HG03097 (cell line): Measurements from ENCODE around the gene FBXO44.

ENCODE experiments used
- ATAC-seq: cut with Tn5 transposase; IDR thresholded peaks from one replicate; pipeline ENCODE4 v1.9.1; 2021; ENCODE audit not compliant: unreplicated experiment, low FRiP score

FBXO44 gene

DNA sequence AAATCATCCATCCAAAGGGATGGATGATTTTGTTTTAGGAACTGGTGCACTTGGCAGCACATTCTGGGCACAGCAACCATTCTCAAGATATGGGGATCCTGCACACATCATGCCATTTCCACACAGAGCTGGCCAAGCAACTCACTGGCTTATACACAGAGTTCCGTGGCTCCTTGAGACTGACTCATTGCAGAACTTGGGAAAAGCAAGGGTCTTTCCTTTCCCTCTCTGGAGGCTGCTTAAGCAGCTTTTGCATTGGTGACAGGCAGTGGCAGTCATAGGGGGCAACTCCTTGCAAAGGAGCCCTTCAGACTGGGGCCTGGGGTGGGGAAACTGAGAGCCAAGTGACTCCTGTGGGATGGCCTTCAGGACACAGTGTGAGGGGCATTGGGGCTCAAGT, 28.1 kb downstream of the FBXO44 start:
- ATAC-seq = no peak

DNA sequence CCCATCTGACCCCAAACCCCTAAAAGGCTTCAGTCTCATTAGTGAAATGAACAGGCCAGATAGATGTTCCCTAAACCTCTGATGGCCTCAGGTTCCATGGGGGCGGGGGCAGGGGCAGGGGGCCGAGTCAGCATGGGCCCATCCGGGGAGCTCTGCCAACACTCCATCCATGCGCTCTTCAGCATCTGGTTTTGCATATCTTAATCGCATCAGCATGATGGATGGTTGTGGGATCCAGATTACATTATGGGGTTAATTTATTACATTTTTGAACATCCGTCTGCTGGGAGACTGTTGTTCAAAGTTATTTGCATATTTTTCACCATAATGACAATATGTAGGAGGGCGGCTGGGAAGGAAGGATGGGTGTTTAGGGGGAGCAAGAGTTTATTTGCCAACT, 29.4 kb downstream of the FBXO44 start:
- ATAC-seq = no peak

DNA sequence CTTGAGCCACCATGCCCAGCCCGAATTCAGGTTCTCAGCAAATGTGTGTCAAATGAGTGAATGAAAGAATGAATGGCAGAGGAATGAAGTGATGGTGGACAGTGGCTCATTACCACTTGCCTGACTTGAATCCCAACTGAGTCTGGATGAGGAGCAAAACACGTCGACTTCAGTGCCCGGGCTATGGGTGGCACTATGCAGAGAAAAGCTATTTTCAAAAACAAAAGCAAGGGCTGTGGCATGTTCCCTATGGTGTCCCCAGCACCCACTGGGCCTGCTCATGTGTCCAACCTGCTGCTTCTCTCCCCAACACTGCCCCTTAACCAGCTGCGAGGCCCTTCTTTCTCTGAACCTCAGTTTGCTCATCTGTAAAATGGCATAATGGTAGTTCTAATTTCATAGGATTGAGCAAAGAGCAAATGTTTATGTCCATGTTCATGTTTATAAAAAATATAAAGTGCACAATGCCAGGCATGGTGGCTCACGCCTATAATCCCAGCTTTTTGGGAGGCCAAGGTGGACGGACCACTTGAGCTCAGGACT, 30.6 kb downstream of the FBXO44 start:
- no peak for ATAC-seq

DNA sequence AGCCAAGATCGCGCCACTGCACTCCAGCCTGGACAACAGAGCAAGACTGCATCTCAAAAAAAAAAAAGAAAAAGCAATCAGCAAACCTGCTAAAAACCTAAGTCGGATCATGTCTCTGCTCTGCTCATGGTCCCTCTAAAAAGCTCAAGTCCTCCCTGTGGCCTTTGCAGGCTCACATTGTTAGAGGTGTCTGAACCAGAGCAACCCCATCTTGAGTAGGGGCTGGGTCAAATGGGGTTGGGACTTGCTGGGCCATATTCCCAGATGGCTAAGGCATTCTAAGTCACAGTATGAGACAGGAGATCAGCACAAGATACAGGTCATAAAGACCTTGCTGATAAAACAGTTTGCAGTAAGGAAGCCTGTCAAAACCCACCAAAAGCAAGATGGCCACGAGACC, 33.8 kb downstream of the FBXO44 start:
- ATAC-seq = no peak

DNA sequence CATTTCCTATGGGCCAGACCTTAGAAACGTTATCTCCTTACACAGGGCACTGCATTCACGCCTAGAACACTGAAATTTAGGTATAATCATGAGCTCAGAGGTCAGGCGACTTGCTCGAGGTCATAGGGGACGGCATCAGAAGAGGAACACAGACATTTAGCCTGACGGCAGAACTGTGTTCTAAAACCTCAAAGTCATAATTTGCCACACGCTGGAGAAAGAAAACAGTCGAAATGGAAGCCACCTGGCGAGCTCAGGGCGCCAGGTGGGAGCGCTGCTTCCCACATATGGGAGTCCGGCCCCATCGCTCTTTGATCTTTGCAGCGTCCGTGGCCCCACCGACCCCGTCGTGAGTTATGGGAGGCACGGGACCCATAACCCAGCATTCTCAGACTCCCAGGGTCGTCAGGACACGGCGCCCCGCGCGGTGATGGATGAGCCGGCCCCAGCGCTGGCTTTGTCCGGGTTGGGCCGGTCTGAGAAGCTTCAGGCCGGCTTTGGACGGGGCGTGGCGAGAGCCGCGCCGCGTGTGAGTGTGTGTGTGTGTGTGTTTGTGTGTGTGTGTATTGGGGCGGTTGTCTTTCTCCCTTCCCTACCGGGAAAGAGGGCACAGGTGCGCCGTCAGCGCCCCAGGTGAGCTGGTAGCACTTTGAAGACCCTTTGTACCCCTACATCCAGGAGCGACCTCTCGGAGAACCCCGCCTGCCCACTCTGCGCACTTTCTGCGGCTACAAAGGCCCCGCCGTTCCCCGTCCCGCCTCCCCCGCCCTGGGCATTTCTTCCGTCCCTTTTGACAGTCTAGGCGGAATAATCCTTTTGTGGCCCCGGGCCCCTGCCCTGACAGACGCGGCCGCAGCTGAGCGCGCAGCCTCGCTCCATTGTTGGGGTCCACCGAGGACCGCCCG, 36.0 kb downstream of the FBXO44 start:
- ATAC-seq = no peak

DNA sequence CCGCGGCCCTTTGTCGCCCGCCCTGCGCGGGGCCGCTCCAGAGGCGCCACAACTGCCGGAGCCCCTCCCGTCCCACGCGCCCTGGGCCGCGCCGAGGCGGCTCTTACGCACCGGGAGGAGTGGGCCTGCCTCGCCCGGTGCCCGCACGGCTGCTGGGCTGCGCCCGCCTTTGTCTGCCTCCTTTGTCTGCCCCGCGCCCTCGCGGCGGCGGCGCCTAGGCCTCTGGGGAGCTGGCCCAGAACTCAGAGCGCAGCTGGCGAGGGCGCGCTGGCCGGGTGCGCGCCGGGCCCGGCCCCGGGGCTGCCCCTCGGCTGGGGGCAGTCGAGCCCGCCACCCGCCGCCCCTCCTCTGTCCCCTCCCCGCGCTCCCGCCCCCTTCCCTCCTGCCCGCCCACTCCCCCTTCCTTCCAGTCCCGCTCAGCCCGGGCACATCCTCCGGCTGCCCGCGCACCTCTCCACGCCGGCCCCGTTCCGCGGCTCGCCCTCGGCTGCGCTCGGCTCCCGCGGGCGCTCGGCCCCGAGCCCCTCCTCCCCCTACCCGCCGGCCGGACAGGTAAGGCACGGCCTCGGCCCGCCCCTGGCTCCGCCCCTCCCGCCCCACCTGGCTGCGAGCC, 36.7 kb downstream of the FBXO44 start, which contains the start of gene DRAXIN:
DRAXIN (plus strand) TSS at position 409 of the 613 bp plus-strand sequence. CDS start 14,549 bp downstream, outside the sequence.
- no peak for ATAC-seq

DNA sequence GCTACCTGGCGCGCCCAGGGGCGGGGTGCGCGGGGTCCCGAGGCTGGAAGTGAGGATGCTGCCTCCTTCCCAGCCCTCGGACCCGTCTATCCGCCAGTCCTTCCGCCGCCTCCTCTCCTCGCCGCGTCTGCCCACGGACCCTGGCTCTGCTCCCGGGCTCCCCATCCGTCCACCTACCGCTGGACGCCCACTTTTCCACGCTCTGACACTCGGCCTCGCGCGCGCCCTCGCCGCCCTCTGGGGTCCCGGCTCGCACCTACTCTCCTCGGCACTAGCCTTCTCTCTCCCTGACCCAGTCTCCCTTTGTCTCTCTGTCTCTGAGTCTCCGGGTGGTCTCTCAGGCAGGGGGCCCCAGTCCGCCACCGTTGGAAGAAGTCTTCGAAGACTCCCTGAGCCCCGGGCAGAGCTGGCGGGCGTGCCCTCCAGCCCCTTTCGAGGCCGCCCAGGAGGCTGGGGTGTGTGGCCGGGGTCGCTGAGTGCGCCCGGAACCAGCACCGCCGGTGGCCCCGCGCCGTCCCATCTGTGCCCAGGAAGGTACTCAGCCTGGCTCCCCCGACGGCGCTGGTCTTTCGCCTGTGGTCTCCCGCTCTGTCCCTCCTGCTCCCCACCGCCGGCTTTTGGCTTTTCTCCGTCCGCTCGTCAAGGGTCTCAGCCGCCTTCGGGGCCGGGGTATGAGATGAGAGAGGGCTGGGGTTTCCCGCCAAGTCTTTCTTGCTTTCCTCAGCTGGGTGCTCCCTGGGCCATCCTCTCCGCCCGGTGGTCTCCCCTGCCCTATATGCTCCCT, 37.4 kb downstream of the FBXO44 start:
- no peak for ATAC-seq

DNA sequence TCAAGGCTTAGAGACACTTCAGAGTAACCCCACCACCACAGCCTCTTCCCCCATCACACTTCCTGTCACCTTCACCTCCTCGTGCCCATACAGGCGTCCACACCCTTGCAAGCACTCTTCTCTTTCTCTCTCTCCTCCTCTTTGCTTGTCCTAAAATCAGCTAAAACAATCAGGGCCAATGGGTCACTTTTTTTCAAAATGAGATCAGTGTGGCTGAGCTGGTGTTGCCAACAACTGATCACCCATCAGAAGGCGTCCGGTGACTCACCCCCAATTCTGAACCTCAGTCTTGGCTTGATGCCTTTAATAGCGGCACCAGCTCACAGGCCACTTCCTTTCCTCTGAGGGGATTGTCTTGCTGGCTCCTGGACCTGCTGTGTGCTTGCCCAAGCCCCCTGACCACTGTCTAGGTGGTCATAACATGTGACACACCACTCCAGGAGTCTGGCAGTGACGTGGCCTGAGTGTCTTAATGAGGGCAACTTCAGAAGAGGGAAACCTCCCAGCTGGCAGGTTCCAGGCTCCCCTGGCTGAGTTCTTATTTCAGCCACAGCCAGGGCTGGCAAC, 38.4 kb downstream of the FBXO44 start:
- ATAC-seq = no peak

DNA sequence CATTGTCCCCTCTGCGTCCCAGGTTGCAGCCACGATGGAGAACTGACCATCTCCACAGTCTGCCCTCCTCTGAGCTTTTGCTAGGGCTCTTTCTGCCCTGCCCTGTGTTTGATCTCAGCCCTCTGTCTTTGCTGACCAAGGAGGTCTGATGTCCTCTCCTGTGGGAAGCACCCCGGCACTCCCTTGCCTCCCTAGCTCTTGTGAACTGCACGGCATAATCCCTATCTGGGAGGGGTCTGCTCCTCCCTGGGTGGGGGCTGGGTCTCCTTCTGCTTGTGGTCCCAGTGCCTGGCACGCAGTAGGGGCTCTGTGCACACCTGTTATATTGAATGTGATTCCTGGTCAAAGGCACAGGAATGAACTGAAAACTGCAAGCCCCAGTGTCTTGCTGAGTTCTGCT, 39.2 kb downstream of the FBXO44 start:
- ATAC-seq = no peak

DNA sequence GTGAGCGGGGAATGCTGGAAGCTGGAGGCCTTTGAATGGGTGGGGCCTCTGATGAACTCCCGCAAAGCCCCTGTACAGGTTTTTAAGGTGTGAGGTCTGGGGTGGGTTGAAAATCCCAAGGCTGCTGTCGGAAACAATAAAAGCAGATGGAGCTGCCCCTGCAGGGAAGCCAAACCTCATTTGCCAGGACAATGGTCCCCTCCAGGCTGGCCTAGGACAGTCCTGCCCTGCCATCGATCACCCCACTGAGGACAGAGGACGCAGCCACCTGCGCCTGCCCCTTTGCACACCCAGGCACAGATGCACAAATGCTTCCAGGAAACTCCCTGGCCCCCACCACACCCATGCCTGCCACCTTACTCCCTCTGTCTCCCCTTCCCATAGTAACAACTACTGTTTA, 41.2 kb downstream of the FBXO44 start:
- no peak for ATAC-seq

DNA sequence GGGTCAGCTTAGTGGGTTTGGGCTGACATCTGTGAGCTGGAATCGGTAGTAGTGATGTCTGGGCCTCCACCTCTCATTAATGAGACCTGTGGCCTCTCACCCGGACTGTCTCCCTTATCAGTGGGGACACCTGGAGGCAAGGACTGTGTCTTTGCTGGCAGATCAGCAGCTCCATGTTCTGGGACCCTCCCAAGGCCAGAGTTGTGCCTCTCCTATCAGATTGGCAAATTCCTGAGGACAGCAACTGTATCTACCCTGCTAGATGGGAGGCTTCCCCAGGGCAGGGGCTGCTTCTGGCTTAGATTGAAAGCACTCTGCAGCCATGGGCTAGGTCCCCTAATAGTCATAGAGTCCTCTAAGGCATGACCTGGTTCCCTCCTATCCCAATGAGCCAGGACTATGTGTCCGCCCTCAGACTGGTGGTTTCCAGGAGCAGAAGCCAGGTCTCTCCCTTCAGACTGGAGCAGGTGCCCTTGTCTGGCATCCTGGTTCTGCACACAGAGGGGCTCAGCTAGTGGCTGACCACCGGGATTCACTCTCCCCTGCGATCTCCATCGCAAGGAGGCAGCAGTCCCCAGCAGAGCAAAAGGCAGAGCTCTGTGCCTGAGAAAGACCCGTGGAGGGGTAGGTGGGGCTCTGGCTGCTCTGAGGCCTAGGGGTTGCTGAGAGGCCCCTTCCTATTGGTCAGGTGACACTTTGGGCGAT, 42.7 kb downstream of the FBXO44 start:
- ATAC-seq = no peak

DNA sequence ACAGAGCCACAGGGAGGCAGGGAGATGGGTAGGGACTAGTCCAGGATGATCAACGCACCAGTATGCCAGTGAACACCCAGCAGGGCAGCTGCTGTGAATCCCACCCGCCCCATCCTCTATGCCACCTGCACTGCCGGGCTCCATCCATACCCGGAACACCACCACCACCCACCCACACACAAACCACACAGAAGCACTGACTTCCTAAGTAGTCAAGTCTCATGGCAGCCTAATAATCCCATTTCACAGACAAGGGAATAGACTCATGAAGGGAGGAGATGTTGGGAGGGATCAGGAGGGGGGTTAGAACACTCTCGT, 43.2 kb downstream of the FBXO44 start:
- no peak for ATAC-seq

DNA sequence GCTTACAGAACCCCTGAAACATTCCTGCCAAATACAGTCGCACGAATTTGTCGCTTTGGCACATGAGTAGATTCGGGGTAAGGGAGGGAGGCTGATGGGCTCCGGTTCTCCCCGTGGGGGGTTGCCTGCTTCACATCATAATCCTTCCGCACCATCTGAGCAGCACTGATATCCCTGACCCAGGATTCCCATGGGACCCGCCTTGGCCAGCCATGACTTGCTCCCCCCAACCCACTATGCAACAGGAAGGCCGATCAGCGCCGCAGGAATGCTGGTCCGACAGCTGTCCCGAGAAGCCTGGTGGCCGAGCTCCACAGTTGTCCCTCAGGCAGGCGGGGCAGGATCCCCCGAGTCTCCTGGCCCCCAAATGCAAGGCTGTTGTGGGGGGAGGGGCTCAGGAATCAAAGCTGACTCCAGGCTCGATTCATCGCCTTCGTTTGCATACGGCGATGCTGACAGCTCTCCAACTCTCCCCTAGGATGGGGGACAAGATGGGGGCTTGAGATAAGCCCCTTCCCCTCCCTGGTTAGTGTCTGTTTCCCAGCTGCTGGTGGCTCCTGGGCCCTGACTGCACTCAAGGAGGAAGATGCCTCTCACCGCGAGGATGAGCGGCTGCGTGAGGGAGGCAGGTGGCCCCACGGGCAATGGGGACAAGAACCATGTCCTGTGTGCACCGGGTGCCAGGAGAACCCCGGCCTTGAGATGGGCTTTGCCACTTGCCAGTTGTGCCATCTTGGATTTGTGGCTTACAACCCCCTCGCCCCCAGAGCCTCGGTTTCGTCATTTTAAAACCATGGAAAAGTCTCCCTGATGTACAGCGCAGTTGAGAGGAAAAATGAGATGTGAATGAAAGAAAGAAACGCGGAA, 46.2 kb downstream of the FBXO44 start:
- no peak for ATAC-seq

DNA sequence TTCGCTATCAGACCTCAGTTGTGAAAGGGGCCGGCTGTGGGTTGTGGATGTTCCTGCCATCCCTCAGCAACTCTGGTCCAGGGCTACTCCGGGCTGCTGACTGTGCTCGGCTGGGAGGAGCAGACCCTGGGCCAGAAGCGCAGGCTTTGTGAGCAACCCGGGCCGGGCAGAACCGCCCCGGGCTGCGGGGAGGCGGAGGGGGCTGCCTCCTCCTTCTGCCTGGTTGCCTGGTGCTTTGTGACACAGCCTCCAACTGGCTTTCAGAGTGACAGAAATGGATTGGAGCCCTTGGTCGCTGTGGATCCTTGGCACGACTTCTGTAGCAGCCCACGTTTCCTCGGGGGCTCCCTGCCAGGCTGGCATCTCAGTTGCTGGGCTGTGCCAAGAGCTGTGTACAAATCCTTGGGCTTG, 46.9 kb downstream of the FBXO44 start:
- no peak for ATAC-seq

DNA sequence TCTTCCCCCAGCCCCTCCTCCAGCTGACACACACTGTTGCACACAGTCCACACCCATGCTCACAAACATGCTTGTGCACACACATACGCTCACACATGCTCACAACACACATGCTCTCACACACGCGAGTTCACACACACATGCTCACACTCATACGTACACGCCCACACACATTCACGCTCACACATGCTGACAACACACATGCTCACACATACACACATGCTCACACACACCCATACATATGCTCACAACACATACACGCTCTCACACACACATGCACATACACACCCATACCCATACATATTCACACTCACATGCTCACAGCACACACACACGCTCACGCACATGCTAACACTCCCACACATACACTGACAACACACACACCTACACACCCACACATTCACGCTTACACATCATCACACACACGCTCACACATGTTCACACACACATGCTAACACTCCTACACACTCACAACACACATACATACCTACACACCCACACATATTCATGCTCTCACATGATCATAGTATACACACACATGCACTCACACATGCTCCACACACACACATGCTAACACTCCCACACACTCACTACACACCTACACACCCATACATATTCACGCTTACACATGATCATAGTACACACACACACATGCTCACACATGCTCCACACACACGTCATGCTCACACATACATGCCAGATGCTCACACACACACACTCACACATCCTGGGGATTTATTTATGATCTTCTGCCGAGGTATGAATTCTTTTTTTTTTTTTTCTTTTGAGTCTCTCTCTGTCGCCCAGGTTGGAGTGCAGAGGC, 47.5 kb downstream of the FBXO44 start:
- ATAC-seq = no peak

DNA sequence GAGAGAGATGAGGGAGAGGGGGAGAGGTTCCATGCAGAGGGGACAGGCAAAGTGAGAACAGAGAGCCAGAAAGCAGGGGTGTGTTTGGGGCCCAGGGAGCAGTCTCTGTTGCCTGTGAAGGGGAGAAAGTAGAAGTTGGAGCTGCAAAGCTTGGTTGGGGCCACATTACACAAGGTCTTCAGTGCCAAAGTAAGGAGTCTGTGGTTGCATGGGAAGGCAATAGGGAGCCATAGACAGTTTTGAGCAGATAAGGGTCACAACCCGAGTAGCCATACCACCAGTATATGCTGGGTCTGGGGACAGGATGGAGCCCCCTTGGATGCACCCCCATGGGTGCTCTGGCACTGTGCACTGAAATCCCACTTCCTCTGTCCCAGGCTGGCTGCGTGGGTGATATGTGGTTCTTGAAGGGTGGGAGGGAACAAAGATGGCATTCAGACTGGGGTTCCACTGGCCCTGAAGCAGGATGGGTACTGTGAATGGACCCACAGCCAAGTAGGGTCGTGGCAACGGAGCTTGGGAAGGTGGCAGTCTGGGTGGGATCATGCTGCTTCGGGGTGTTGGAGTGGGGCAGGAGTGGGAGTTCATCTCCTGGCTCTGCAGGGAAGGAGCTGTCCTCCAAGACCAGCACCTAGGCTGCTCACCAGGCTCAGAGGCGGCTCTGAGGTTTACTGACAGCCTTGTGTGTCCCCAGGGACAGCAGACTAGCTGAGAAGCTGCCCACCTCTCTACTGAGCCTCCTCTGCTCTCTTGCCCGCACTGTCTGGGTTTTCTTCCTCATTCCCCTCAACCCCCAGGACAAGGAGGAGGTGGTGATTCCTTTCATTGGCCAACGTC, 48.9 kb downstream of the FBXO44 start:
- ATAC-seq = no peak

DNA sequence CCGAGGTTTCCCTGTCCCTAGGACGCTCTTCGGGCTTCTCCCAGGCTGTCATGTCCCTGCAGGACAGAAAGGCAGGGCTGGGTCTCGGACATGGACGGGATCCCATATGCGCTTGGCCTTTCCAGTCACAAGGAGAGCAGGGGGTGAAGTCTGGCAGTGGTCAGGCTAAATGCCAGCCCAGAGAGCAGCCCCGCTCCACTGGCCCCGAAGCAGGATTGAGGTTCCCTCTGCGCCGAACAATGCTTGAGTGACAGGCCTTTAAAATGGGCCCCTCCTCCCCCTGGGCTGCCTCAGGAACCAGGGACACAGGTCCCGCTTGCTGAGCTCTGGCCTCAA, 49.5 kb downstream of the FBXO44 start:
- ATAC-seq = no peak
